ENCODE data around the gene ASPG.
"Not testable (repeated sequence)": the region's sequence is repeated elsewhere in the genome, so short reads cannot be mapped to it uniquely, and the experiment has no call there.

The ASPG gene

DNA sequence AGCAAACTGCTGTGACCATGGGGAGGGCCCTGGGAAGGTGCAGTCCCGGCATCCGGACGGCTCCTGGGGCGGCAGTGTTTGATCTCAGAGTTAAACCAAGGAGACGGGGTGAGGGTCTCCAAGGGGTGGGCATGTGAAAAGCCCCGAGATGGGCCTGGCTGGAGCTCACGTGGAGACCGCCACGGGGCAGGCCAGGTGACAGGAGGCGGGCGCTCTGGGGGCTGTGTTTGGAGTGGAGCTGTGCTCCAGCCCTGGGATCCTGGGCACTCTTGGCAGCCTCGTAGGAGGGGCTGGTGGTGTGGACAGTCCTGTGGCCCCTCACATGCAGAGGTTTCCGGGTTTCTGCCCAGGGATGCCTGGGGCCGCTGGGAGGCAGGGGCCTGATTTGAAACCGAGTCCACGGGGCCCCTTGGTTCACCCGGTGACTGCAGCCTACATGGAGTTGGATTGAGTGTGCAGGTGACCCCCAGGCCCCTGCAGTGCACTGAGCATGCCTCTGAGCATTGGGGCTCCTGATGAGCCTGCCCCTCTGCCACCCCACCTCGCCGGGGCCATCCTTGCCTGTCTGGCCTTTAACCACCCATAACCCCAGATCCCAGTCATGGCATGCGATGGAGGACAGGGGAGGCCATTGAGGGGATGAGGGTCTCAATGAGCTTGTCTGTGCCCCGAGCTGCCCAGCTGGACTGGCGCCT is 61.3 kb downstream of the ASPG start:
- no peak for DNase-seq (ENCODE audit: low spot score)

DNA sequence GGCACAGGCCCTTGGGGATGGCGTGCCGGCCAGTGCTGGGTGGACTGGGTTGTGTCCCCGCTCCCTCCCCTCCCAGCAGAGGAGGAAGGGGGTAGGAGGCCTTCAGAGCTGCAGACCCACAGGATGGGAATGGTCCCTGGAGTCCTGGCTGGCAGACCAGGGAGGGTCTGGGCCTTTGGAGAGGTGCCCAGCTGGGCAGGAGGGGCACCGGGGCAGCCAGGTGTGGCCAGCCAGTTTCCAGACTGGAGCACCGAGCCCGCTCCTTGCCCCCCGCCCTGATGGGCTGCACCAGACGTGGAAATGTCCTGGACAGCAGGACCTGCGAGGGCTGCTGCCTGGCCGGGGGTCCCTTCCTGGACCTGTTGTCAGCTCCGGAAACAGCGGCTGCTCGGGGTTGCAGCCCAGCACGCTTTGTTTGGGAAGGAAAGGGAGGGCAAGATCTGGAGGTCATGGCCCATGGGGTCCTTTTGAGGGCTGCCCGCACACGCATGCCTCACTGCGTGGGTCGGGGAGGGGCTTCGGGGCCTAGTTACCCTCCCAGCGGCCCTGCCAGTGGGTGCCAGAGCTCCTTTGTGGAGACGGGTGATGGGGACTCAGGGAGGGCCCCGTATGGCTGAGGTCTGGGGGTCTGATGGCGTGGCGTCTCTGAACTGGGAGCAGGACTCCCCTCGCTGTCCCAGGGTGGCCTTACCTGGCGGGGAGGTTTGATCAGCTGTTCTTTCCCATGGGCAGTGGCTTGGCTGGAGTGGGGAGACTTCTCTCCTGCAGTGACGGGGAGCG is 62.0 kb downstream of the ASPG start:
- DNase-seq (ENCODE audit: low spot score) = no peak

DNA sequence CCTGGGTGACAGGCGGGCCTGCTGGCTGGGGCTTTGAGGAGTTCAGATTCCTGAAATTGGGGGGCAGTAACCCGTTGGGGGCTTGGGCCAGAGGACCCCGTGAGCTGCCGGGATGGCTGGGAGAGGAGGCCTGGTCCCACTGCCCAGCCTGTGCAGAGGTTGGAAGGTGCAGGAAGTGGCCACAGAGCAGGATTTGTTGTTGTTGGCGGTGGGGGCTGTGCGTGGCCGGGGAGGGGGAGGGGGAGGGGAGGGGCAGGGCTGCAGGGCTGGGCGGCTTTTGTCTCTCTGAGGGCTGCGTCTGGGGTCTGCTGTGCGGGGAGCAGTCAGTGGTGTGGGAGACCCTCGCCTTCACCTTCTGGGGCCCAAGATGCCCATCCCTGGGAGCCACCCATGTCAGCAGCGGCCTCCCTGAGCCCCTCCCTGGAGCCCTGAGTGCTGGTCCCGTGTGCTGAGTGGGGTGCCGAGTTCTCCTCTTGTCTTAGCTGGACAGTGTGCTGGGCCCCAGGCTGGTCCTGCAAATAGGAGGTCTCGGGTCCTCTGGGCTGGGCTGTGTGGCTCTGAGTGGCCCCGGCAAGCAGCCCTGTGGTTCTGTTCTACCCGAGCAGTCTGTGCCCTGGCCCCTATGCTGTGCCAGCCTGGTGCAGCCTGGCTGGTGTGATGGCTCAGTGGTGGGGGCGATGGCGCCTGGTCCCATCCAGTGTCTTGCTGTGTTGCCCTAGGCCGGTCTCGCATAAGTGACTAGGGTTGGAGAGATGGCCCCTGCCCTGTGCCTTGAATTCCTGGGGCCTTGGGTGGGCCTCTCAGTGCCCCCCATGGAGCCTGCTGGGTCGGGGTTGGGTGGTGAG is 63.2 kb downstream of the ASPG start:
- no peak for DNase-seq (ENCODE audit: low spot score)

DNA sequence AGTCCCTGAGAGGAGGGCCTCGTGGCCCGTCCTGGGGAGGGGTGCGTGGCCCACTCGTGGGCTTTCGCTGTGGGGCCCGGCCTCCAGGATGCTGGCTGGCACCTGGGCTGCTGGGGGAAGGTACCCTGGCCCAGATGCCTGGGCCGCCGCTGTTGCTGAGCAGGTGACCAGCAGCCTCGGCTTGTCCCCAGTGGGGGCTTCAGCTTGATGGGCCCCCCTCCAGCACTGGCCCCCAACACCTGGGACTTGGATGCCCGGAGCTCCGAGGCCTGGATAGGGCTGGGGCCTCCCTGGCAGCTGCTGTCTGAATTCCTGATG is 63.7 kb downstream of the ASPG start:
- no peak for DNase-seq (ENCODE audit: low spot score)

DNA sequence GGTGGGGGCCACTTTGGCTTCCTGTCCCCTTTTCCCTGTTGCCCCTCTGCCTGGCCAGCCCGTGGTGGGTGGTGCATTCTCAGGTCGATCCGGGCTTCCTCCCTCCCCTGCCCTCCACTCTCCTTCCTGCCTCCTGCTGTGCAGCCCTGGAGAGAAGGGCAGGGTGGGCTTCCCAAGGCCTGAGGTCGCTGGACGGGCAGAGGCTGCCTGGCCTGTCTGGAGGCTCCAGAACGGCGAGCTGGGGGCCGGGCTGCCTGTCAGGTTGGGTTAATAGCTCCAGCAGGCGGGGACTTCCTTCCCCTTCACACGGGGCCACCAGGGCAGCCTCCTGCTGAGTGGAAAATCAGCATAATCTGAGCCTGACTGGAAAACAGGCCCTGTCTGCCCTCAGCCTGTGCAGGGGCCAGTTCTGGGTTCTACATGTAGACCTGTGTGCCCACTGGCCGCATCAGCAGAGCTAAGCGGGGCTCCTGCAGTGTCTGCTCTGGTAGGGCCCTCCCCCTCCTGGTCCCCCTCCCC is 64.2 kb downstream of the ASPG start:
- no peak for DNase-seq (ENCODE audit: low spot score)

DNA sequence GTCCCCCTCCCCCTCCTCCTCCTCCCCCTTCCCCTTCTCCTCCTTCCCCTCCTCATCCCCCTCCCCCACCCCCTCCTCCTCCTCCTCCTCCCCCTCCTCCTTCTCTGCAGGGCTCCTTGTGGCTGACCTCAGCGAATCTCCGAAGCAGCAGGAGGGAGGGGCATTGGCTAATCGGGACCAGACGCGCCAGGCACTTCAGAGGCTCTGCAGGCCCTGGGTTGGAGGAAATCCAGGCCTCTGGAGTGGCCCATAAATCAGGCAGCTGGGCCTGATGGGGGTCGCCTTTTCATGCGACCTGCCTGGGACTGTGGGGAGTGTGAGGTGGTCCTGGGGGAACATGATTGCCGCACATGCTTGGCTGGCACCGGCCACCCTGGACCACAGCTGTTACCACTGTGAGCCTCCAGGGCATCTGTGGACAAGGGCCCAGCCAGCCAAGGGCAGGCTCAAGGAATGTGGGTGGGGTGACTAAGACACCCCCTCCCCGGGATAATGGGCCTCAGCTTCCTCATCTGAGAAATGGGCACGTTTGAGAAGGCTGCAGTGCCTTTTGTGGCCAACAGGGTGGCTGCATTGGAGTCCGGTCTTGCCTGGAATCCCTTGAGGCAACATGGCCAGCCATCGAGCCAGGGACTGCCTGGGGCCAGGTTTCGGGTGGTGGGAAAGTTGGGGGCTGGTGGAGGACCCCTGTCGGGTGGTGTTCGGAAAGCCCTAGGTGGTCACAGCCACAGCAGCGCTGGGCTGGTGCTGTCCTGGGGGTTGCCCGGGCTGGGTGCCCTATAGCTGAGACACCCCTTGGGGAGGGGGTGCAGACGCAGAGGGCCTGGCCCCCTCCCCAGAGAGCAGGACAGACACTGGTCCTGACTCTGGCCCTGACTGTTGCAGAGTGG is 64.9 kb downstream of the ASPG start:
- DNase-seq (ENCODE audit: low spot score) = no peak

DNA sequence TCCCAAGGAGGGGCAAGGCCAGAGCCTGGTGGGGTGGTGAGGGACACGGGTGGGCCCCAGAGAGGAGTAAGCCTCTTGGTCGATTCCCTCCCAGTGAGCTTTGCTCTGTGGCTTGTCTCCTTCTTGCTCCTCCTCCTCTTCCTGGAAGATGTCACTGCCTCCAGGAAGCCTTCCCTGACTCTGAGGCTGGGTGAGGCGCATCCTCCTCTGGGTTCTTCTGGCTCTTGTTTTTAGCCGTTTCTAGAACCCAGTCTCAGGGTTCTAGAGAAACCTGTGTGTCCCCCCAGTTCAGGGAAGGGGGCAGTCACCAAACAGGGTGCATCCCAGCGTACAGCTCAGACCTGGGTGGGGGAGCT is 65.5 kb downstream of the ASPG start:
- no peak for DNase-seq (ENCODE audit: low spot score)

DNA sequence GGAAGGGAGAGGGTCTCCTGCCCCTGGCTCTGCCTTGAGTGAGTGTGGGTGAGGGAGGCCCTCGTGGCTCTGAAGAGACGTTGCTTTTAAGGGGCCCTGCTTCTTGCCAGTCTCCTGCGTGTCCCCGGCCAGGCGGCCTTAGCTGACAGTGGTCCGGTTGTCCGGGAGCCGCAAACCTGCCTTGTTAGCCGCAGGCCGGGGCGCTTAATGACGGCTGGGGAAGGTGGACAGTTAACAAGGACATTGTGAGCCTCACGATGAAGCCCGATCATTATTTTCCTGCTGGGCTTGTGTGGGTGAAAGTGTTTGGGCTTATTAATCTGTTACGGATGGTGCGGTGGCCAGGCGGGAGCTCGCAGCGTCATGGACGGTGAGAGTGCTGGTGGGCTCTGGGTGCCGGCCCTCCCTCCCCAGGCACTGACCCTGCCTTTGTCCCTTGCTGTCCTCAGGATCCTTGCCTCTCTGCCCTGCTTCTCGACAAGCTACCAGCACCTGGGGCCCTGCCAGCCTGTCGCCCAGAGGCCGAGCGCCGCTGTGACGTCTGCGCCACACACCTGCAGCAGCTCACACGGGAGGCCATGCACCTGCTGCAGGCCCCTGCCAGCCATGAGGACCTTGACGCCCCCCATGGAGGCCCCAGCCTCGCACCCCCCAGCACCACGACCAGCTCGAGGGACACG is 66.2 kb downstream of the ASPG start:
- no peak for DNase-seq (ENCODE audit: low spot score)

DNA sequence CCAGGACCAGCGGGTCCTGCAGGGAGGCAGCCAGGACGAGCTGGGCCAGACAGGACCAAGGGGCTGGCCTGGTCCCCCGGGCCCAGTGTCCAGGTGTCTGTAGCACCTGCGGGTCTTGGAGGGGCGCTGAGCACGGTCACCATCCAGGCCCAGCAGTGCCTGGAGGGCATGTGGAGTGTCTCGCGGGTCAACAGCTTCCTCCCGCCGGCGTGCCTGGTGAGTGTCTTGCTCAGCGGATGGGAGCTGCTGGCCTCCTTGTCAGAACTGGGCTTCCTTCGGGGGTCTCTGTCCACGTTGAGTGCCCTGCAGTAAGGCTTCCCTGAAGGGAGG is 66.7 kb downstream of the ASPG start:
- no peak for DNase-seq (ENCODE audit: low spot score)

DNA sequence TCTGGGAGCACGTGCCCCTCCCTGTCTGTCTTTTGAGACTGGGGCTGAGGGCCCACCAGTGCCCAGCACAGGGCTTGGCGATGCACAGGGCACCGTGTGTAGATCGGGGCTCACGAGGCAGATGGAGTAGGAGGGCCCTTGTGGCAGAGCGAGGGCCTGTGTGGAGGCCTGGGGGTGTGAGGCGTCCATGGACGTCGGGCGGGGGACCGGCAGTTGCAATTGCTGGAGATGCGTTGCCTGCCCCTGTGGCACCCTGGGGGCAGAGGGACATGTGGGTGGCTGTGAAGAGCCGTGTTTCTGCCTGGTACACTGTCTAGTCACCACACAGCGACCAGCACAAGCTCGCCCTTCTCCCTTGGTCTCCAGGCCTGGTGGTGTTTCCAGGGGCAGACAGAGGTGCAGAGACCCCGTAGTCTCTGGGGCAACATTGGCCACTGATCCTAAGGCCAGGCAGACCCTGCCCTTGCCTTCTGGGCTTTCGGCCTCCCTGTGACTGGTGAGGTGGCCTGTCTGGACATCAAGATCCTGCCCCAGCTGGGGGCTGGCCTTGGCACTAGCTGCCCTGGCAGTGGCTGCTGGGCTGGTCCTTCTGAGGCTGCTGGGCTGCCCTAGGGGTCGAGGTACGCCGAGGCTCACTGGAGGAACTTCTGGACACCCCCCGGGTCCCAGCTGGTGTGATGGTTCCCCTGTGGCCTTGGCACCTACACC is 67.3 kb downstream of the ASPG start:
- no peak for DNase-seq (ENCODE audit: low spot score)

DNA sequence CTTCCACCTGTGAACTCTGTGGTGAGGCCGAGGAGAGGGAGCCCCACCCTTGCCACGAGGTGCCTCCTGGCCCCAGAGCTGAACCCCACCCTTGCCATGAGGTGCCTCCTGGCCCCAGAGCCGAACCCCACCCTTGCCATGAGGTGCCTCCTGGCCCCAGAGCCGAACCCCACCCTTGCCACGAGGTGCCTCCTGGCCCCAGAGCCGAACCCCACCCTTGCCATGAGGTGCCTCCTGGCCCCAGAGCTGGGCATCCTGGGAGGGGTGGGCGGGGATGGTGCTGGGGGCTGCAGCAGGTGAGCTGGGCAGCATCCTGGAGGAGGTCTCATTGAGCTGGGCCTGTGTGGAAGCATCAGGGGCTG is 67.9 kb downstream of the ASPG start:
- DNase-seq (ENCODE audit: low spot score) = not testable (repeated sequence)

DNA sequence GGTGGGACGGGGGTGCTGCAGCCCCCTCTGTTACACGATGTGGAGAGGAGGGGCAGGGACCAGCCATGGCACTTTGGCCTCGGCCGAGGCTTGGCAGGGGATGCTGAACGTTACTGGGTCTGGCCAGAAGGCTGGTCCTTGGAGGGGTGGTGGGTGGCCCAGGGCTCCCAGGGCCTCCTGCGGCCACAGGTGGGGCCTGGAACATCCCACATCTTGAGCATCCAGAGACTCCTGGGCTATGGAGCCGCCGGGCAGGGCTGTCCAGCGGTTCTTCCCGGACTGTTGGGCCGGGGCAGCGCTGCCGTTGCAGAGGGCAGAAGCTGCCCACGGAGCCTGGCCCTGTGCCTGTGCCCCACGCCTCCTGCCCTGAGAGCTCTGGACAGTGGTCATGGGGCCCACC is 68.7 kb downstream of the ASPG start:
- no peak for DNase-seq (ENCODE audit: low spot score)

DNA sequence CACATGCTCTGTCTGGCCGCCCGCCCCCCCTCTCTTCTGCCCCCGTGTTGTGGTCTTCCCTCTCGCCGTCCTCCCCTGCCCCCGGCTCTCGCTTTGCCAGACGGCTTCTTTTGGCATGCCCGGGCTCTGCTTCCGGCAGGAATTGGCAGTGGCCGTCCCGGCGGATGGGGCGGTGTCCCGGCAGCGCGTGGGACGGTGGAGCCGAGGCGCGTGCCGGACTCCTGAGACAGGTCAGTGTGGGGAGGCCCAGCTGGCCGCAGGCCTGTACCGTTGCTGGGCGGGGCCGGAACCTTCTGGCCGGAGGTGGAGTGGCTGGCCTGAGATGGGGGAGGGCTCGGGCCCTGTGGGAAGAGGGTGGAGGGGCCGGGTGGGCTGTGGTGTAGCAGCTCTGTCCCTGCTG is 70.0 kb downstream of the ASPG start:
- no peak for DNase-seq (ENCODE audit: low spot score)

DNA sequence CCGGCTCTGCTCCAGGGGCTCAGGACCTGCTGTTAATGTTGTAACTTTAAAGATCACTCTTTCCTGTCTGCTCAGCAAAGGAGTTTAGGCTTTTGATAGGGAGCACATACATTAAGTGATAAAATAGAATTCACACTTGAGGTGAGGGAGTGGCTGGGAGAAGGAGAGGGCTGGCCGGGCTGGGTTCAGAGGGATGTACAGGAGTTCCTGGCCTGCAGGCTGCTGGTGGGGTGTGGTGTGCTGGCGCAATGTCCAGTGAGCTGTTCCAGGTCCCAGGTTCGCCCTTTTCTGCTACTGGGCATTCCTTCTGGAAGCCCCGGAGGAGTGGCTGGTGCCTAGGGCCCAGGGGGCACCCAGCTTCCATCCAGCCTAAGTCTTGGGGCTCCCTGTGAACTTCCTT is 70.6 kb downstream of the ASPG start:
- no peak for DNase-seq (ENCODE audit: low spot score)

DNA sequence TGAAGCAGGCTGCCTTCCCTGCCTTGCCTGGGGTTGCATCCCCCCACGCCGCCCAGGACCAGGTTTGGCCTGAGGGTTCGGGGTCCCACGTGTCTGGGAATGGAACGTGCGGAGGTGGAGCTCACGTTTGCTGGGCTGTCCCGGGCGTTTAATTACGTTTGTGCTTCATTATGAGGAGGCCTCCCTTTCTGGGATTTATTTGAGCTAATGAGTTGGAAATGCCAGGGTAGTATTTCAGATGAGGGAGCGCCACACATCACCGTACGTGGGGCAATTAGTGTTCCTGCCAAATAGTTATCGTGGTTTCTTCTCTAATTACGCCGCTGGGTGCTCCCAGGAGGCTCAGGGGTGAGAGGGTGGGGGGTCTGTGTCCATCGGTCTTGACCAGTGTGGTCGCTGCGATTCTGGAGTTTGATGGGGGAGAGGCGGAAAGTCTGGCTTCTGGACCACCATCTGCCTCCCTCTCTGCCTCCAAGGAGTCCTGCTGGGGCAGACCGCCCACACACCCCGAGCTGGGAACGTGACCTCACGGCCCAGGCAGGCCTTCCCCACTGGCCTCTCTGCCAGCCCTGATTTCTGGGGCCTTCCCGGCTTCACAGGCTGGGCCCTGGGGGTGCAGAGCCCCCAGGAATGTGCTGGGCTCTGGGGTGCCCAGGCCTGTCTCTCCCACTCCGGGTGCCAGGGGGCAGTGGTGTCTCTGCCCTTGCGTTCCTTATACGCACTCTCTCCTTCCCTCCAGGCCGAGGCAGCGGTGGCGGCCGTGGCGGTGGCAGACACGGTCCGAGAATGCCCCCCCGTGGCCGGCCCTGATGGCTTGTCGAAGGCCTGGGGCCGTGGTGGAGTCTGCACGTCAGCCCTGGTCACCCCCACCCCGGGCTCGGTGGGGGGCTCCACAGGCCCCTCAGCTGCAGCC is 71.8 kb downstream of the ASPG start:
- no peak for DNase-seq (ENCODE audit: low spot score)

DNA sequence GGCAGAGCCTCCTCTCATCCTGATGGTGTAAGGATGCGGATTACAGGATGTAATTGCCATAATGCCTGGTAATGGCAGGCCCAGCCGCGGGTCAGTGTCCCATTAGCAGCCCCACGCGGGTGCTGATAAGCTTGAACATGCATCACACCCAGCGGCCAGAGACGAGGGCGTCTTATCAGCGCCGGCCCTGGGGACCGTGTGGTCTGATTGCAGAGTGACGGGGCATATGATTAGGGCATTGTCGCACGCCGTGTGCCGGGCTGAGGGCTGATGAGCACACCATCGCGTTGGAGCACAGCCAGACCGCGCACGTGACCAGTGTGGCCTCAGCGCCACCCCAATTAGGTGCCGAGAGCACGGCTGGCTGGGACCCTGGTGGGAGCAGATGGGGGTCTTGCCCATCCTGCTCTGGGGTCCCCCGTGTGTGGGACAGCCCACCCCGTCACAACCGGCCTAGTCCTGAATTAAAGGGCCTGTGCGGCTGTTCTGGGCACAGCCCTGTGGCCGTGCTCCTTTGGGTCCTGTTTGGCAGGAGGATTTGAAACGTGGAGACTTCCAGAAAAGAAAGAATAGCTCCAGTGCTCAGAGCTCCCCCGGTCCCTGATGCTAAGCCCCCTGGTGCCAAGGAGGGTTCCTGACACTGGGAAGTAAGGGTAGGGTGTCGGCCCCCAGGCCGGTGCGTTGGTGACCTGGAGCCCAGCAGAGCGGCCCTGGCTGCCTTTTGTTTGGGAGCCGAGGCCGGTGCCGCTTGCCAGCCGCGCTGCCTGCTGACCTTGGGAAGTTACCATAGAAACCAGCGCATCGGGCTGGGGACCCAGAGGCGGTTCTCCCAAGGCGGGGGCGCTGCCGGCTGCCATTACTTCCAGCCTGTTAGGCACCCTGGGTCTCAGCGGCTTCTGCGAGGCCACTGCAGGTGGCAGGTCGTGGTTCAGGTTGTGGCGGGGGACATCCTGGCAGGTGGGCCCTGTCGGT is 73.6 kb downstream of the ASPG start:
- no peak for DNase-seq (ENCODE audit: low spot score)

DNA sequence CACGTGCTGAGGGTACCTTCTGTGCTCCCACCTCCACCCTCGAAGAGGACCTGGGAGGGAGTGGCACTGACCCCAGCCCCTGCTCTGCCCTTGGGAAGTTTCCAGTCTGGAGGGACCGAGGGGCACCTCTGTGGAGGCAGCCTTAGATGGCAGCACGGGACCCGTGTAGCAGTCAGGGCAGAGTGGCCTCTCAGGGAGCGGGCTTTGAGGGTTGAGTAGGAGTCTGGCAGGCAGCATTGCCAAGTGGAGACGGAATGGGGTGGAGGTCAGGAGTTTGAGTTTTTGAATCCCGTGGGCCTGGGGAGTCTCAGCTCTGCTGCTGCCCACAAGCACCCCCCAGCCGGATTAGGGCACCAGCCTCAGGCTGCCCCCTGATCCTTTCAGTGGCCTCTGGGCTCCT is 74.5 kb downstream of the ASPG start:
- no peak for DNase-seq (ENCODE audit: low spot score)

DNA sequence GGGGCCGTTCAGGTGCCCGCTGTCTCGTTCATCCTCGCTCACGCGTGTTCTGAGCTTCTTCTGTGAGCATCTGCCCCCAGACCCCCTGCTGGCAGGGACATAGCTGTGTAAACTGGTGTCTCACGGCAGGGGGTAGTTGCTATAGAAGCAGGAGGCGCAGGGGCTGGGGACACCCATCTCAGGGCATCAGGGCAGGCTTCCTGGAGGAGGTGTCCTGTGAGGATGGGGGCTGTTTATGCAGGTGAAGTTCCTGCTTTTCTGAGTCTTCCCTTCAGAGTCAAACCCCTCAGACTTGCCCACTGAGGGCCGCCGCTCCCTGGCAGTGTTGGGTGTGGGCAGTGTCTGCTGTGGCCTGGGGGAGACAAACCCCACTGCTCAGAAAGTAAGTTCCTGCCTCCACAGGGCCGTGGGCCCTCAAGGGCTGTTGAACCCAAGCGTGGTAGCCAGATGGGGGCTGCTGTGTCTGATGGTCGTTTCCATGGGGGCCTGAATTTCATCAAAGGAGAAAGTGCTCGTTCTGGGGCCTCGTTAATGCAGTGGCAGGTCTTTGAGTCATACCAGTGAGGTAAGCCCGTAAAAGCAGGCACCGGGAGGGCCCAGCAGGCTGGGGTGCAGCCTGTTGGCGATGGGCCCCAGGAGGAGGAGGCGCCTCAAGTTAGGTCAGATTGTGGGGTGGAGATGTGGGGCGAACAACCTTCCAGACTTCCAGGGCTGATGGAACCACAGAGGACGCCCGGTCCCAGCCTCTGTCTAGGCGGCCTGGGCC is 76.3 kb downstream of the ASPG start:
- no peak for DNase-seq (ENCODE audit: low spot score)

All from CD4-positive, alpha-beta T cell treated with Interleukin-6 at 100 ng/mL for 8 hours (primary cell).